Colon (tissue), 2 donors: Measurements from ENCODE around the gene SNX9.
"Not testable (repeated sequence)": the region's sequence is repeated elsewhere in the genome, so short reads cannot be mapped to it uniquely, and the experiment has no call there.

ENCODE experiments used
- FAIRE-seq: peaks from 2 replicates; lab custom pipeline; 2012; peaks lifted over from hg19 to GRCh38; lab: Jason Lieb, UNC
- donor health status: control.
- donor health status: control.

The SNX9 gene

DNA sequence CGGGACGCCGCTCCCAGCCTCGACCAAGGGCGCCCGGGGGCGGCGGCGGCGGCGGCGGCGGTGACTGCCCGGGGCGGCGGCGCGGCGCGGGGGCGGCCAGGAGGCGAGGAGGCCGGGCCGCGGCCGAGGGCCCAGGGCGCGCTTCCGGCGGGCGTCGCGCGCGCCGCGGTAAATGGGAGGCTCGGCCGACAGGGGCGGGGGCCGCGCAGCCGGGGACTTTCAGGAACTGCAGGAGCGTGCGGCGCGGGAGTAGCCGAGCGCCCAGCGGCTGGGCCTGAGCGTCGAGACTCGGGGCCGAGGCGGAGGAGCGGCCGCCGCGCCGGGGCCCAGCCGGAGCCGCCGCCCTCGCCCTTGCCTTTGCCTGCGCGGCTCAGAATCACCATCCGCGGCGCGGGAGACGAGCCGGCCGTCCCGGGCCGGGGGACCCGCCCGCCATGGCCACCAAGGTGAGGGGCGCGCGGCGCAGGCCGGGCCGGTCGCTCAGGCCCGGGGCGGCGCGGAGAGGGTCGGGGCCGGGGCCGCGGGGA, at the start of gene SNX9:
Gene SNX9, plus strand, starts transcription at position 246 of the 527 bp plus-strand sequence. Its CDS starts 189 bp downstream, at position 435.
- FAIRE-seq = no peak

DNA sequence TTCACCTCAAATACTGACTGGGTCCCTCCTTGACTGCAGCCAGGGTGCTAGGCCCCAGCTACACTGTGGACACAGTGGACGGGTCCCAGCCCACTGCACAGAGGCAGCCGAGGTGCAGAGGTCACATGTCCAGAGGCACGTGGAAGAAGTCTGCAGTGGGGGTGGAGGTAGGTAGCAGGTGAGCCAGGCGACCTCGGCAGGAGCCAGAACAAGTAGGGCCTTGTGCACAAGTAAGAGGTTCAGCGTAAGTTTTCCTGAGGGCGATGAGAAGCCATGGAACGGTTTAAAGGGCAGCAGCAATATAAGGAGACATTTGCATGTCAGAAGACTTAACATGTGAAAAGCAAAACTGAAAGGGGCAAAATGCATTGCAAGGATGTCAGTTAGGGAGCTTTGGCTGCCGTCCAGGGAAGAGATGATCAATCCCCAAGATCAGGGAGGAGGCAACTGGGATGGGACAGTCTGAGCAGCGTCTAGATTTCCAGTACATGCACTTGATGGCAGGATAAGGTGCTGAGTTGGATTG, 49.7 kb upstream of the SNX9 start:
- FAIRE-seq = no peak

DNA sequence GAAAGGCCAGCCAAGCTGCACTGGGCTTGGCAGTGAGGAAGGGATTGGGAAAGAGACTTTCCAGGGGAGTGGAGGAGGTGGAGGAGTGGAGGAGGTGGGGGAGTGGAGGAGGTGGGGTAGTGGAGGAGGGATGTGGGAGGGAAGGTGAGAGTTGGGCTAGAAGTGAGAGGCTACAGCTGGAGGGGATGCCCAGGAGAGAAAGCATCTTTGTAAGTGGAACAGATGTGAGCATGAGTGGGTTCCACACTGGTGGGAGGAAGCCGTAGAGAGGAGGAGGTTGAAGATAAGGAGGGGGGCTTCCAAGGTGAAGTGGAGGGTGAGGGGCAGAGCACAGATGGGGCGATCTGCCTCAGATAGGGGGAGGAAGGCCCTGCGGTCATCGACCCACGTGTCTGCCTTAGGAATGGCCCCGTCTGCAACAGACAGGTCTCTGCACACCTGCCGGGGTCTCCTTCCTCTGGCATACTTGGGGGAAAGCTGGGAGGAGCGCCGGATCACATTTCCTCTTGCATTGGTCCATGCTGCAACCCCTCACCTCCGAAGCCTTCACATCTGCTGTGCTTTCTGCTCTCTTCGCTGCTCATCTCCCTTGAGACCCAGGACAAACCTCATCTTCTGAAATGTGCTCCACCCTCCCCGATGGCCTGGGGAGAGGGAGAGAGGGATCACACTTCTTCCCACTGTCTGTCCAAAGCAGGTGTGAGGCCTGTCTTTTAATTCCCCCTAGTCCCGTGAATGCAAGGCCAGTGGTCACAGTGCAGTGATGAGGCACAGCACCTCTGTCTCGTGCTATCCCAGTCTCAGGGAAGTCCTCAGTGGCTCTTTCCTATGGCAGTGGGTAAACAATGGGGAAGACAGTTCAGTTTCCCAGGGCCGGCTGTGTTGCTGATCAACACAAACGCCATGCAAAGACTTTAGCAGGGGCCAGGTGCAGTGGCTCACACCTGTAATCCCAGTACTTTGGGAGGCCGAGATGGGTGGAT, 48.6 kb upstream of the SNX9 start:
- FAIRE-seq = no peak

DNA sequence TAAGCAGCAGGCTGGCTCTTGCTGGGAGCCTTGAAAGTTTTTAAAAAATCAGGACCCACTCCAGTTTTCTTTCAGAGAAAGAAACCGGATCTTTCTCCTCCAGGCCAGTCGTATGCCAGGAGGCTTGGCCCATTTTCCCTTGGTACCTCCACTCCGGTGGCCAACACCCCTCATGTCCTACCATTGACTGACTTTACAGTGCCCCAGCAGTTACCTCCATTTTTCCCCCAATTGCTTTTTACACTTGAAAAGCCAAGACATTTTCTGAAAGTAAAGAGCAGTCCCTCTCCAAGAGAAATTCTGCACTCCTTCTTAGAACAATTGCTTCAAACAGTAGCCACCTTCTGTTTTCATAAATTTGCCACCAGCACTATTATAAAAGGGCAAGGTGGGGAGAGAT, 47.7 kb upstream of the SNX9 start:
- no peak for FAIRE-seq

DNA sequence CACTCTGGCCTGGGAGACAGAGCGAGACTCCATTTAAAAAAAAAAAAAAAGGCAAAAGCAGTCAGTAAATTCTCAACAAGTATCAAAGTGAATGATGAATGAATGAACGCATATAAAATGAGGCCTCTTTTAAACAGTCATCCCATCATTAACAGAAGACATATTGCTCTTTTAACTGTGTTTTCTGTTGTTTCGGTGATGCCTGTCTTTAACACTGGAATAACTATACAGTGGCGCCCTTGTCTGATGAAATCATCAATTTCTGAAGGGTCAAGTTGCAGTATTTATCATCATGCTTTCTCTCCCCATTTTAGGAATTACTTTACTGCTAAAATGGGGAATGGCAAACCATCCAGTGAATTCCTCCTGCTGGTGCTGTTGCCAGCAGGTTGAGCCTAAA, 45.7 kb upstream of the SNX9 start:
- no peak for FAIRE-seq

DNA sequence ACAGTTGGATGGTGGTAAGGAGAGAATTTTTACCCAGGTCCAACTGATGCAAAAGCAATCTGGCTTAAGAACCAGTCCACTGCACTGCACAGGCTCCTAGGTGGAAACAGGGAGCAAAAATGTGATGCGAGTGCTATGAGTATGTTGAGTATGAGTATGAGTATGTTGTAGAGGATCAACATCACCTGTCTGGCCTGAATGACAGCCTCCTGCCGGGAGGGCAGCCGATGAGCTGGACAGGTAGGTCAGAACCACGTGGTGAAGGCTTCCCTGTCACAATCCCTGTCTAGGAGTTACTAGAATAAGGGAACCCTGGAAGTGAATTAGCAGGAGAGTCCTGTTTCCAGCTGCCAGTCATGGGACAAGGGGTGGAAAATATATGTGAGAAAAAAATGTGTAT, 44.3 kb upstream of the SNX9 start:
- no peak for FAIRE-seq

DNA sequence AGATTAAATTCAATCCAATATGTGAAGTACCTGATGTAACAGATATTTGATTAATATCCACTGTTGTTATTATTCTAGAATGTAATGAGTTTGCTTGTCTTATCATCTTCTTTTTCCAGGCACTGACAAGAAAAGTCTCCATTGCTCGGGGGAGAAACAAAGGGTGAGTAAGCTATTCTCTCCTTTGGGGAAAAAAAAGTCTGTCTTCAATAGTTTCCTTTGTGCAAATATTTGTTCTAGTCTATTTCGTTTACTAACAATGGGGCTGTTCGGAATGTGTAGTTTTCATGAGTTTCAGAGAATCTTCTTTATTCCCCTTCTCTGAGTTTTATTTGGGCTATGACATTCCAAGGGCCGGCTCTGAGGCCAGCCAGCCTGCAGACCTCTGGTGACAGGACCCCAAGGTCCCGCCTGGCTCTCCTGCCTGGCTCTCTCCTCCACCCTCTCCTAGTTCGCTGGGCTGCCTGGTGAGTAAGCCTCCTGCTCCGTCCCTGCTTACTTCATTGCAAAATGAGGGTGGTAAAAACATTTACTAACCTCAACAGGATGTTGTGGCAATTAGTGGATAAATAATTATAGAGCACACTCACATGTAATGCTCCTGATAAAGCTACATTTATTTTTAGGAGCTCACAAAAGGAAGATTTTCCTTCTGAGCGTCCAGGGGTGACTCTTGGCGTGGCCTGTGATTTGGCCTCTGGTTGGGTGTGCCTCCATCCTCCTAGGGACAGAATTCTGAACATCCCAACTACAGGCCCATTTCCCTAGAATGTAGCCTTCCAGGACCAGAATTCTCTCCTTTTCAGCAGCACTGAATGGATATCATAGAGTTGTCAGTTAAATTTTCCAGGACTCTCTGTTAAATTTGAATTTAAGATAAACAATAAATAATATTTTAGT, 43.1 kb upstream of the SNX9 start:
- FAIRE-seq = no peak

DNA sequence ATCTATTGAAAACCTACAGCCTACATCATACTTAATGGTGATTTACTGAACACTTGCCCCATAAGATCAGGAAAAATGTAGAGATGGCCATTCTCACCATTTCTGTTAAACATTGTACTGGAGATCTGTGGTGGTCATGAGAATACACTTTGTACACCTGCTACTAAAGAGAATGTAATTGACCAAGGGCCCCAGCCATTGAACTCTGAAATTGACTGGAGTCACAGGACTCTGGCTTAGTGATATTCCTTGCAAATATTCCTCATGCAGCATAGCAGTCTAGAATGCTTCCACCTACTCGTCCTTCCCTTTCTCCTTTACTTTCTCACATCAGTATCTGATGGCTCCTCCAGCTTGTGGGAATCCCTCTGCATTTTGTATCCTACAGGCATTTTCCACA, 37.4 kb upstream of the SNX9 start:
- FAIRE-seq = no peak

DNA sequence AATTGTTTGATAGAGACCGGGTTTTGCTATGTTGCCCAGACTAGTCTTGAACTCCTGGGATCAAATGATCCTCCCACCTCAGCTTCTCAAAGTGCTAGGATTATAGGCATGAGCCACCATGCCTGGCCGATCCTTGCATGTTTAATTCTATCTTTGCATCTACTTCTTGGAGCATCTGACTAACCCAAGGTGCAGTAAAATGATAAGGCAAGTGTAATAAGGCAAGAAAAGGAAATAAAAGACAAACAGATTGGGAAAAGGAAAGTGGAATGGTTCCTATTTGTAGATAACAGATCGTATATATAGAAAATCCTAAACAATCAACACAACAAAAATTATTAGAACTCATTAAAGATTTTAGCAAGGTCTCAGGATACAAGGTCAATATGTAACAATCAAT, 36.8 kb upstream of the SNX9 start:
- no peak for FAIRE-seq

DNA sequence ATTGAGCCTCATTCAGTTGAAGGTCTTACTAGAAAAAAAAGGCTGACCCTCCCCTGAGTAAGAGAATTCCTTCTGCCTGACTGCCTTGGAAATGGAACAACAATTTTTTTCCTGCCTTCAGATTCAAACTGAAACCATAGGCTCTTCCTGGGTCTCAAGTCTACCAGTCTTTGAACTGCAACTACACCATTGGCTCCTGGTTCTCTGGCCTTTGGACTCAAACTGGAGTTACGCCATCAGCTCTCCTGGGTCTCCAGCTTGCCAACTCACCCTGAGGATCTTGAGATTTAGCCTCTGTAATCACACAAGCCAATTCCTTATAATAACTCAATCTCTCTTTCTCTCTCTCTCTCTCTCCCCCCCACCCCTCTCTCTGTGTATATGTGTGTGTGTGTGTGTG, 36.0 kb upstream of the SNX9 start:
- no peak for FAIRE-seq

DNA sequence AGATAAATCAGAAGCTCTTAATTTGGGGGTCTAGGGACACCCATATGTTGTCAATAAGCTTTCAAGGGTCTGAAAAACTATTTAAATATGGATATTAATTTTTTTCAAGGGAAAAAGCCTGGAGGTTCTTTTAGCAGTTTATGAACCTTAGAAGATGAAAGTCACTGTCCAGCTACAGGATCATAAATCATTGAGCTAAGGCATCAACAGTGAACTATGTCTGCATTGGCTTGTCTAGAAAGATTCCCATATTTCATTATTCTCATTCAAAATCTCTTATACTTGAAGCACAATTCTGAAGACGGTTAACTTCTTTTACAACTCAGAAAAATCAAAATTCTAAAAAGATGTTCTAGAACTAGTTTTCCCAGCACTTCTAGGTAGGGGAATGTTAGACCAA, 34.9 kb upstream of the SNX9 start:
- FAIRE-seq = no peak

DNA sequence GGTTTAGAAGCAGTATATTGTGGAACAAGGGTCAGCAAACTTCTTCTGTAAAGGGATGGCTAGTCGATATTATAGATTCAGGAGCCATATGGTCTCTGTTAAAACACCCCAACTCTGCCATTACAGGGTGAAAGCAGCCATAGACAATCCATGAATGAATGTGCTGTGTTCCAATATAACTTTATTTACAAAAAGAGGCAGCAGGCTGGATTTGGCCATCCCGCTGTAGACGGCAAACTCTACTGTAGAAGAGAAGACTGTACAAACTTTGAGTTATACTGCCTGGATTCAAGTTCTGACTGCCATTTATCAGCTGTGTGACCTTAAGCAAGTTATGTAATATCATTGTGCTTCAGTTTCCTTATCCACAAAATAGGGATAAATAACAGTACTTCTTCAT, 33.7 kb upstream of the SNX9 start:
- no peak for FAIRE-seq

DNA sequence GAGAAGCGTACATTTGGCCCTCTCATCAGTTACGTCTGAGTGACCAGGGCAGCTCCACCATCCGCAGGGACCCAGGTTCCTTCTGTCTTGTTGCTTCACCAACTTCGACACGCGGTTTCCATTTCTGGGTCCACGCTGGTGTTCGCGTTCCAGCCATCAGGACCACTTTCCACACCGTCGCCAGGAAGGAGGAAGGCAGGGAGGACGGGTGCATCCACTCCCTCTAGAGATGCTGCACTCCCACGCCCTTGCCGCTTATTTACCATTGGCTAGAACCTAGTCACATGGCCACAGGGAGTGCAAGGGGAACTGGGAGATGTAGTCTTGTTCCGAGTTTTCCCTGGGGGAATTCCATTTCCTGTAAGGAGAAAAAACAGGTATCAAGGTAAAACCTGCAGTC, 33.2 kb upstream of the SNX9 start:
- FAIRE-seq = no peak

DNA sequence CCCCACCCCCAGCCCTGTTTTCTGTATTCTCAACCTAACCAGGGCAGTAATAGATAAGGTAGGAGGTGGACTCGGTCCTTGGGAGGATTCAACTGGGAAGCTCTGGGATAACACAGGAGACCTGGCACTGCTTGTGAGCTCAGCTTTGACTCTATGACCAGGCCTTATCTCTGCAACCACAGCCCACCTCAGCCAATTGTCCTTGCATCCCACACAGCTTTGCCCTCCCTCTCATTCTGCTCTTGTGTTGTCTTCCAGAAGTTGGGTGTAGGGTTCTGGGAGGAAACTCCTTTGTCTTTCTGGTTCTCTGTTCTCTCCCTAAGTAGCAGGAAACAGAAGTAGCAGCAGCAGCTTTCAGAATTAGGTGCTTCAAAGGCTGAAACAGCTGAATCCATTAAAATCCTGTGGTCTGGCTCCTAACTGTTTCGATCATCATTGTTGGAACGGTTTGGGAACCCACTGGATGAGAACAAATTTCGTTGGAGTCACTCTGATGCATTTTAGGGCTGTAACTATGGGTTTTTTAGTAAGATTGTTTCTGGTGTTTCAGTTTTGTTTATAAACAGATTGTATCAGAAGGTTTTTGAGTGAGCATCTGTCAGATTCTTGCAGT, 32.4 kb upstream of the SNX9 start:
- FAIRE-seq = no peak

DNA sequence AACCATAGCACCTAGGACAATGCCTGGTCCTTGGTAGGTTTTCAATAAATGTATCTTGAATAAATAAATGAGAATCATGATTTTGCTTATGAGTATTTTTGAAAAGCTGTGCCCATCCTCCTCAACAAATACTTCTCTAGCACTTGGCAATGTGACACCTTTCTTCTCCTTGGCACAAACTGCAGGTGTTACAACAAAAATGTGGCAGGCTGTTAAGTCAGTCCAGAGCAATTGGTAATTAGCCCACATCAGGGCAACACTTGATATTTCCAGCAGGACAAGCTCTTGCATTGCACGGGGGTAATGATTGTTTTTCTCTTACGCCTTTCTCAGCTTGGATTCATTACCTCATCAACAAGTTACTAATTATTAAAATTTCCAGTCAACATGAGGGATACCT, 31.6 kb upstream of the SNX9 start:
- no peak for FAIRE-seq

DNA sequence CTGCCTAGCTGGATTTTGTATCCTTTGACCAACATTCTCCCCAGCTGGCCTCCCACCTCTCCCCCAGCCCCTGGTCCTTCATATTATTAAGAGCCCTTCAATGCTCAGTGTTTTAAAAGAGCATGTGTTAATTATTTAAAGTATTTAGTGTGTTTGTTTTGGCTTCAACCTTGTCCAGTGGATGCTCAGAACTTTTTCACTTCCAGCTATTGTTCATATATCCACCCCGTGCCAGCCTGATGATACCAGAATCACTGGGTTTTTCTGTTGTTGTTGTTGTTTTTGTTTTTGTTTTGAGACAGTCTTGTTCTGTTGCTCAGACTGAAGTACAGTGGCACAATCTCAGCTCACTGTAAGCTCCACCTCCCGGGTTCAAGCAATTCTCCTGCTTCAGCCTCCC, 30.4 kb upstream of the SNX9 start:
- no peak for FAIRE-seq

DNA sequence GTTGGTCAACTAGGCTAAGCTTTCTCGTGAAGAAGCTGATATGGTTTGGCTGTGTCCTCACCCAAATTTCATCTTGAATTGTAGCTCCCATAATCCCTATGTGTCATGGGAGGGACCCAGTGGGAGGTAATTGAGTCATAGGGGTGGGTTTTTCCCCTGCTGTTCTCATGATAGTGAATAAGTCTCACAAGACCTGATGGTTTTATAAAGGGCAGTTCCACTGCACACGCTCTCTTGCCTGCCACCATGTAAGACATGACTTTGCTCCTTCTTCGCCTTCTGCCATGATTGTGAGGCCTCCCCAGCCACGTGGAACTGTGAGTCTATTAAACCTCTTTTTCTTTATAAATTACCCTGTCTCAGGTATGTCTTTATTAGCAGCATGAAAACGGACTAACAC, 29.0 kb upstream of the SNX9 start:
- not testable (repeated sequence) for FAIRE-seq

DNA sequence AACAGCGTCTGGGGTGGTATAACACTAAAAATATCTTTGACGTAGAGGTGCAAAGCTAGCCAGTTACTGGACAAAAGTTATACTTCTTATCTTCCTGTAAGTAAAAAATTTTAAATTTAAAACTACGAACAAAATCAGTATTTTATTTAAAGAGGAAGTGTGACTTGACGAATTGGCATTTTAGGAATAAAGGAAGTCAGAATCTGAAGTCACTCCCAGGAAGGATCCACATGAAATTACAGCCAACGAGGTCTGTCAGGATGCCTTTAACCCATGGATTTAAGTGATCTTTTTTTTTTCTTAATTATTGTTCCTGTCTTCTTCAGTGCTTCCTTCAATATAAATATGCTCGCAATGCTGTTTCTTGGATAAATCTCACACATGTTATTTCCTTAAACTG, 27.2 kb upstream of the SNX9 start:
- FAIRE-seq = no peak

DNA sequence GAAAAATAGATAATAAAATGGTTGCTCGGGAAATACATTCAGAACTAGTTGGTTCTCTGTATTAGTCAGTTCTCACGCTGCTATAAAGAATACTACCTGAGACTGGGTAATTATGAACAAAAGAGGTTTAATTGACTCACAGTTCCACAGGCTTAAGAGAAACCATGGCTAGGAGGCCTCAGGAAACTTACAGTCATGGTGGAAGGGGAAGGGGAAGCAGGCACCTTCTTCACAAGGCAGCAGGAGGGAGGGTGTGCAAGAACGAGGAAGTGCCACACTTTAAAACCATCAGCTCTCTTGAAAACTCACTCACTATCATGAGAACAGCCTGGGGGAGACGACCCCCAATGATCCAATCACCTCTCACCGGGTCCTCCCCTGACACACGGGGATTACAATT, 24.2 kb upstream of the SNX9 start:
- no peak for FAIRE-seq

DNA sequence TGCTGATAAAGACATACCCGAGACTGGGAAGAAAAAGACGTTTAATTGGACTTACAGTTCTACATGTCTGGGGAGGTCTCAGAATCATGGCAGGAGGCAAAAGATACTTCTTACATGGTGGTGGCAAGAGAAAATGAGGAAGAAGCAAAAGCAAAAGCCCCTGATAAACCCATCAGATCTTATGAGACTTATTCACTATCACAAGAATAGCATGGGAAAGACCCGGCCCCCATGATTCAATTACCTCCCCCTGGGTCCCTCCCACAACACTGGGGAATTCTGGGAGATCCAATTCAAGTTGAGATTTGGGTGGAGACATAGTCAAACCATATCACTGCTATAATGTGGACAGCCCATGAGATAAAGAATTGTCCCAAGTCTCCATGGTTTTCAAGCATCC, 23.5 kb upstream of the SNX9 start:
- FAIRE-seq = not testable (repeated sequence)

DNA sequence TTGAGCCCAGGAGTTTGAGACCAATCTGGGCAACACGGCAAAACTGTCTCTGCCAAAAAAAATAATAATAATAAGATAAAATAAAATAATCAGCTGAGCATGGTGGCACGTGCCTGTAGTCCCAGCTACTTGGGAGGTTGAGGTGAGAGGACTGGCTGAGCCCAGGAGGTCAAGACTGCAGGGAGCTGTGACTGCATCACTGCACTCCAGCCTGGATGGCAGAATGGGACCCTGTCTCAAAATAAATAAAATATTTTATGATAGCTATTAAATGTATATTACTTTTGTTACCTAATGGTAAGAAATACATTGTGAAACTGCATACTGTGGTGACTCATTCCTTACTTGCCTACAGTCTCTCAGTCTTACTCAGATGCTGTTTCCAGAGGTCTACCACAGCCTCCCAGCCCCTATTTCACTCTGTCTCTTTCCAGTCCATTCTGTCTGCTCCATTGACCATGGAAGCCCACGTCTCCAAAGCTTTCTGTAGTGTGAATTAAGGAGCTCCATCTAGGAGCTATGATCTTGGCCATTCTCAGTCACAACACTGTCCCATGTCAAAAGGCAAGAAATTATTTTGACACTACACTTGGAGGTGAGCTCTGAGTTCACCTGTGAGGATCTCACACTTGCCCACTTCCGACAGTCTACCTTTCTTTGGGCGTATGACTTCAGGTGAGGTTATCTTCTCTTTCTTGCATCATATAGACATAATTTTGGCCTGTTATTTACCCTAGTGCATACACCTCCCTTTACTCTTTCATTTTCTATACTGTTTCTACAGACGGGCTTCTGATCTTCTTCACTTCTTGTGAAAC, 22.4 kb upstream of the SNX9 start:
- no peak for FAIRE-seq
